ENCODE measurements around the gene CLPTM1L. TPM values are rescaled to one million over a fixed set of nuclear protein-coding genes. Genes with fewer than 3 reads are reported as not detected.
"Not testable (repeated sequence)": the region's sequence is repeated elsewhere in the genome, so short reads cannot be mapped to it uniquely, and the experiment has no call there.

CLPTM1L gene
- total and polyA plus RNA-seq, 7 donors: 33.1 to 90.5 (median 52.5) TPM

DNA sequence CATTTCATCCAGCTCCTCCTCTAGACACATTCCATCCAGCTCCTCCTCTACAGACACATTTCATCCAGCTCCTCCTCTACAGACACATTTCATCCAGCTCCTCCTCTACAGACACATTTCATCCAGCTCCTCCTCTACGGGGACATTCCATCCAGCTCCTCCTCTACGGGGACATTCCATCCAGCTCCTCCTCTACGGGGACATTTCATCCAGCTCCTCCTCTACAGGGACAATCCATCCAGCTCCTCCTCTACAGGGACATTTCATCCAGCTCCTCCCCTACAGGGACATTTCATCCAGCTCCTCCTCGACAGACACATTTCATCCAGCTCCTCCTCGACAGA, 18.4 kb downstream of the CLPTM1L start:
- H3K9me3 ChIP-seq; H3K27me3 ChIP-seq; H3K4me1 ChIP-seq; intact Hi-C loops (cut with DNase I); H3K4me3 ChIP-seq; DNase-seq: not testable (repeated sequence)
- 81 to 84% methylated on average over 5 of the region's 5 CpGs for WGBS, 2 donors
- H3K36me3 ChIP-seq: peaks cover 20 to 63% (median 46%) of the 10 kb centered on the region in 4 donors
- peak overlapping the region in 1 of 4 donors; percentile 68 for H3K27ac ChIP-seq

GRCh38 chr5:1325870-1326531, 18.9 kb downstream of the CLPTM1L start:
- DNase-seq: peak; percentile 56
- TF ChIP-seq POLR2A (IDR thresholded peaks at IDR 0.05) (no peak), EP300 (IDR thresholded peaks at IDR 0.05) (no peak)
- TF ChIP-seq, protein P1, sequence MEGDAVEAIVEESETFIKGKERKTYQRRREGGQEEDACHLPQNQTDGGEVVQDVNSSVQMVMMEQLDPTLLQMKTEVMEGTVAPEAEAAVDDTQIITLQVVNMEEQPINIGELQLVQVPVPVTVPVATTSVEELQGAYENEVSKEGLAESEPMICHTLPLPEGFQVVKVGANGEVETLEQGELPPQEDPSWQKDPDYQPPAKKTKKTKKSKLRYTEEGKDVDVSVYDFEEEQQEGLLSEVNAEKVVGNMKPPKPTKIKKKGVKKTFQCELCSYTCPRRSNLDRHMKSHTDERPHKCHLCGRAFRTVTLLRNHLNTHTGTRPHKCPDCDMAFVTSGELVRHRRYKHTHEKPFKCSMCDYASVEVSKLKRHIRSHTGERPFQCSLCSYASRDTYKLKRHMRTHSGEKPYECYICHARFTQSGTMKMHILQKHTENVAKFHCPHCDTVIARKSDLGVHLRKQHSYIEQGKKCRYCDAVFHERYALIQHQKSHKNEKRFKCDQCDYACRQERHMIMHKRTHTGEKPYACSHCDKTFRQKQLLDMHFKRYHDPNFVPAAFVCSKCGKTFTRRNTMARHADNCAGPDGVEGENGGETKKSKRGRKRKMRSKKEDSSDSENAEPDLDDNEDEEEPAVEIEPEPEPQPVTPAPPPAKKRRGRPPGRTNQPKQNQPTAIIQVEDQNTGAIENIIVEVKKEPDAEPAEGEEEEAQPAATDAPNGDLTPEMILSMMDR (IDR thresholded peaks at IDR 0.05): no peak
- no peaks in the 10 kb centered on the region for H3K27me3 ChIP-seq
- WGBS, 2 donors: 87 to 92% methylated on average over 22 of the region's 22 CpGs
- H3K27ac ChIP-seq: no peak overlapping the region
- peaks cover 25 to 63% (median 46%) of the 10 kb centered on the region in 4 donors for H3K36me3 ChIP-seq
- peaks cover 0 to 7% (median 0%) of the 10 kb centered on the region in 4 donors for H3K4me1 ChIP-seq
- no peaks in the 10 kb centered on the region for H3K9me3 ChIP-seq
- intact Hi-C loops (cut with DNase I): no loop called here
- no peak overlapping the region for H3K4me3 ChIP-seq

DNA sequence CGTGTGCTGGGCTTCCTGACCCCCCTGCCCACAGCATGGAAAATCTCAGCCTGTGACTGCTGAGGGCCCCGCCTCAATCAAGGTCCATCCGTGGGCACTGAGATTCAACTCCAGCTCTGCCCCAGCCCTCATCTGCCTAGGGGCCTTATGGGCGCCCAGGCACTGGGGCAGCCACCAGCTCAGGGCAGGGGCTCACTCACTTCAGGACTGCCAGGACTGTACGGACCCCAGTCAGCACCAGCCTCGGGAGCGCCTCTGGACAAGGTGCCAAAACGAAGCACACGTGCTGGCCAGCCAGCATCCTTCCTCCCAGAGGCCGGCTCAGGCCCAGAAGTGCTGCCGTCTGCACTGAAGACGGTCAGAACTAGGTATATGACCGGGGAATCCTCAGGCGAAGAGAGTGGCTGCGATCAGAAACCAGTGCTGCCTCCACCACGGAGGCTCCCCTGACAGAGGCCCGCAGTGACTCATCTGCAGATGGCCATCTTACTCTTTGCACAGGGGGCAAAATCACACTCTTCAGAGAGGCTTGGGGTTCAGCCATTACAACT, 19.6 kb downstream of the CLPTM1L start:
- H3K27ac ChIP-seq: no peak overlapping the region
- TF ChIP-seq, protein P1 (IDR thresholded peaks at IDR 0.05): no peak
- peaks cover 0 to 7% (median 0%) of the 10 kb centered on the region in 4 donors for H3K4me1 ChIP-seq
- H3K36me3 ChIP-seq: peaks cover 29 to 63% (median 47%) of the 10 kb centered on the region in 4 donors
- no peak overlapping the region for H3K4me3 ChIP-seq
- no peaks in the 10 kb centered on the region for H3K27me3 ChIP-seq
- no peaks in the 10 kb centered on the region for H3K9me3 ChIP-seq
- 93 to 95% methylated on average over 17 of the region's 17 CpGs for WGBS, 2 donors
- DNase-seq: peak; percentile 60
- intact Hi-C loops (cut with DNase I): no loop called here

- peak; percentile 24 for DNase-seq
- TF ChIP-seq EP300 (IDR thresholded peaks at IDR 0.05) (no peak), POLR2AphosphoS5 (IDR thresholded peaks at IDR 0.05) (no peak), POLR2A (IDR thresholded peaks at IDR 0.05) (no peak)
- TF ChIP-seq, protein P1 (IDR thresholded peaks at IDR 0.05): no peak
- no peaks in the 10 kb centered on the region for H3K27me3 ChIP-seq
- 94 to 96% methylated on average over 17 of the region's 17 CpGs for WGBS, 2 donors
- no peaks in the 10 kb centered on the region for H3K9me3 ChIP-seq
- peaks cover 0 to 7% (median 0%) of the 10 kb centered on the region in 4 donors for H3K4me1 ChIP-seq
- no peak overlapping the region for H3K27ac ChIP-seq
- H3K36me3 ChIP-seq: peaks cover 29 to 63% (median 50%) of the 10 kb centered on the region in 4 donors
- intact Hi-C loops (cut with DNase I): no loop called here
- H3K4me3 ChIP-seq: no peak overlapping the region
Measured at GRCh38 chr5:1324719-1325190, 20.1 kb downstream of the CLPTM1L start.

- Histone ChIP-seq H3K9me3 (no peaks in the 10 kb centered on the region), H3K4me3 (no peak overlapping the region), H3K27ac (no peak overlapping the region), H3K4me1 (peaks cover 0 to 7% (median 0%) of the 10 kb centered on the region in 4 donors), H3K36me3 (peaks cover 29 to 67% (median 54%) of the 10 kb centered on the region in 4 donors), H3K27me3 (no peaks in the 10 kb centered on the region)
- peak; percentile 37 for DNase-seq
- intact Hi-C loops (cut with DNase I): no loop called here
- no peak for TF ChIP-seq POLR2A (IDR thresholded peaks at IDR 0.05)
- TF ChIP-seq EP300 (IDR thresholded peaks at IDR 0.05): no peak
- no peak for TF ChIP-seq POLR2AphosphoS5 (IDR thresholded peaks at IDR 0.05)
- TF ChIP-seq, protein P1 (IDR thresholded peaks at IDR 0.05): no peak
- WGBS, 2 donors: 97% methylated on average over 15 of the region's 15 CpGs
Measured at GRCh38 chr5:1324301-1324700, 20.6 kb downstream of the CLPTM1L start.

Measured in sigmoid colon (tissue), 7 donors.